H1 (cell line): ENCODE data around the gene GPRC5D. TPM values are rescaled to one million over a fixed set of nuclear protein-coding genes. Genes with fewer than 3 reads are reported as not detected.

Experiments used
- CTCF ChIA-PET: fragments of 300-600 bp; sonication (Branson Sonifier 250); formaldehyde crosslinking; loops from one replicate; lab custom pipeline; 2021; ENCODE audit not compliant: partially characterized antibody; lab: Charles Lee
- POLR2A ChIA-PET: fragments of 300-600 bp; sonication (Branson Sonifier 250); formaldehyde crosslinking; loops from one replicate; lab custom pipeline; 2021; ENCODE audit warnings: inconsistent platforms; ENCODE audit not compliant: partially characterized antibody; lab: Charles Lee
- DNase-seq, 2 experiments: peaks; one replicate each; pipeline versions ENCODE4 v3.0.0 to v3.0.0-alpha.2; 2010 to 2022; ENCODE audit warnings: low spot score in 2 of 2, low read depth in 1 of 2, mixed read lengths in 1 of 2
- FAIRE-seq: peaks from 2 replicates; lab custom pipeline; 2011; peaks lifted over from hg19 to GRCh38; lab: Jason Lieb, UNC
- H2AFZ ChIP-seq: 2 replicates; pipeline ENCODE4 v1.8.1; 2012; ENCODE audit warnings: low read length, inconsistent platforms
- H2AK5ac ChIP-seq: 2 replicates; pipeline ENCODE4 v1.6.1; 2013; ENCODE audit warnings: low read depth, low read length
- H2BK120ac ChIP-seq: replicated peaks from 2 replicates; pipeline ENCODE3; 2013; ENCODE audit warnings: low read depth, low read length, inconsistent platforms
- H2BK12ac ChIP-seq: 2 replicates; pipeline ENCODE4 v1.6.1; 2013; ENCODE audit warnings: low read depth, low read length
- H2BK15ac ChIP-seq: 2 replicates; pipeline ENCODE4 v1.6.1; 2013; ENCODE audit warnings: low read length
- H2BK20ac ChIP-seq: 2 replicates; pipeline ENCODE4 v1.6.1; 2013; ENCODE audit warnings: low read length
- H2BK5ac ChIP-seq: 2 replicates; pipeline ENCODE4 v1.6.1; 2013; ENCODE audit warnings: low read depth, low read length
- H3K14ac ChIP-seq: 2 replicates; pipeline ENCODE4 v1.6.1; 2013; ENCODE audit warnings: inconsistent platforms; ENCODE audit not compliant: insufficient read length
- H3K18ac ChIP-seq: 2 replicates; pipeline ENCODE4 v1.6.1; 2013; ENCODE audit warnings: low read length; ENCODE audit errors: extremely low read depth
- H3K23ac ChIP-seq: 2 replicates; pipeline ENCODE4 v1.6.1; 2013; ENCODE audit warnings: inconsistent platforms; ENCODE audit not compliant: insufficient read length
- H3K23me2 ChIP-seq: 2 replicates; pipeline ENCODE4 v1.6.1; 2013; ENCODE audit warnings: low read depth, low read length
- H3K27ac ChIP-seq: 2 replicates; pipeline ENCODE4 v1.6.1; 2011; ENCODE audit warnings: low read depth, low read length, inconsistent platforms
- H3K27me3 ChIP-seq, 4 experiments: replicated peaks in 1 of 4; 1 replicate in 1 of 4; 2 replicates in 3 of 4; pipeline versions ENCODE4 v1.6.1 to v1.8.1; 2011 to 2013; ENCODE audit warnings: low read length in 3 of 4, mild to moderate bottlenecking in 3 of 4, inconsistent platforms in 2 of 4, mixed read lengths in 2 of 4, moderate library complexity in 1 of 4; ENCODE audit not compliant: control insufficient read depth in 3 of 4, insufficient read depth in 3 of 4; ENCODE audit errors: extremely low read depth in 1 of 4
- H3K36me3 ChIP-seq, 4 experiments: 2 replicates each; pipeline versions ENCODE4 v1.6.1 to v1.8.1; 2011 to 2013; ENCODE audit warnings: mild to moderate bottlenecking in 4 of 4, low read length in 3 of 4, moderate library complexity in 2 of 4, control low read depth in 1 of 4, inconsistent platforms in 1 of 4; ENCODE audit not compliant: insufficient read depth in 4 of 4, control insufficient read depth in 2 of 4
- H3K4ac ChIP-seq: replicated peaks from 2 replicates; pipeline ENCODE3; 2013; ENCODE audit warnings: low read length, low read depth, mixed read lengths, inconsistent platforms; ENCODE audit not compliant: insufficient read length
- H3K4me1 ChIP-seq, 4 experiments: replicated peaks in 1 of 4; 1 replicate in 1 of 4; 2 replicates in 3 of 4; pipeline versions ENCODE4 v1.6.1 to v1.8.1; 2011 to 2013; ENCODE audit warnings: low read length in 3 of 4, inconsistent platforms in 2 of 4, mixed read lengths in 1 of 4; ENCODE audit not compliant: insufficient read depth in 4 of 4, control insufficient read depth in 3 of 4
- H3K4me2 ChIP-seq, 2 experiments: 2 replicates each; pipeline versions ENCODE4 v1.6.1 to v1.8.1; 2011 to 2013; ENCODE audit warnings: low read depth in 2 of 2, low read length in 2 of 2, control low read depth in 1 of 2, inconsistent platforms in 1 of 2, mild to moderate bottlenecking in 1 of 2; ENCODE audit not compliant: insufficient read depth in 1 of 2
- H3K4me3 ChIP-seq, 4 experiments: fragments of 200-600, 300-600 bp in 1 of 4; sonication (generic), shearing (Covaris generic), sonication (Bioruptor Twin) in 1 of 4; 2 replicates each; pipeline versions ENCODE4 v1.5.1 to v1.8.1; 2011 to 2016; ENCODE audit warnings: low read length in 4 of 4, low read depth in 3 of 4, control low read depth in 2 of 4, inconsistent platforms in 2 of 4, mild to moderate bottlenecking in 2 of 4, mixed read lengths in 1 of 4, moderate library complexity in 1 of 4; ENCODE audit not compliant: insufficient read depth in 2 of 4; ENCODE audit errors: extremely low read depth in 1 of 4
- H3K56ac ChIP-seq: replicated peaks from 2 replicates; pipeline ENCODE3; 2013; ENCODE audit warnings: low read depth, mild to moderate bottlenecking, mixed read lengths, low read length, inconsistent platforms; ENCODE audit not compliant: insufficient read length
- H3K79me1 ChIP-seq: 2 replicates; pipeline ENCODE4 v1.6.1; 2013; ENCODE audit warnings: low read depth, low read length, control low read depth
- H3K79me2 ChIP-seq, 2 experiments: 2 replicates each; pipeline versions ENCODE4 v1.6.1 to v1.8.1; 2012 to 2013; ENCODE audit warnings: low read length in 2 of 2, mild to moderate bottlenecking in 2 of 2, inconsistent platforms in 1 of 2; ENCODE audit not compliant: insufficient read depth in 2 of 2, control insufficient read depth in 1 of 2
- H3K9ac ChIP-seq, 4 experiments: replicated peaks in 1 of 4; 1 replicate in 1 of 4; 2 replicates in 3 of 4; pipeline versions ENCODE4 v1.6.1 to v1.8.1; 2011 to 2013; ENCODE audit warnings: low read depth in 3 of 4, low read length in 3 of 4, control low read depth in 2 of 4, mild to moderate bottlenecking in 2 of 4, moderate library complexity in 2 of 4, inconsistent platforms in 1 of 4; ENCODE audit errors: extremely low read depth in 1 of 4
- H3K9me3 ChIP-seq, 2 experiments: 2 replicates each; pipeline versions ENCODE4 v1.6.1 to v1.8.1; 2012 to 2013; ENCODE audit warnings: mild to moderate bottlenecking in 2 of 2, moderate library complexity in 2 of 2, control low read depth in 1 of 2, inconsistent platforms in 1 of 2, low read depth in 1 of 2, low read length in 1 of 2, mixed read lengths in 1 of 2; ENCODE audit not compliant: insufficient read depth in 2 of 2
- H4K20me1 ChIP-seq, 2 experiments: replicated peaks in 1 of 2; 2 replicates each; pipeline versions ENCODE3 to v1.8.1; 2011 to 2013; ENCODE audit warnings: inconsistent platforms in 2 of 2, low read length in 2 of 2, mild to moderate bottlenecking in 1 of 2; ENCODE audit not compliant: insufficient read depth in 2 of 2, control insufficient read depth in 1 of 2
- H4K5ac ChIP-seq: 2 replicates; pipeline ENCODE4 v1.6.1; 2013; ENCODE audit warnings: low read length, low read depth, mixed read lengths, inconsistent platforms; ENCODE audit not compliant: insufficient read length
- H4K8ac ChIP-seq: 2 replicates; pipeline ENCODE4 v1.8.0; 2013; ENCODE audit warnings: mild to moderate bottlenecking, moderate library complexity, low read length, inconsistent platforms; ENCODE audit not compliant: insufficient read depth; ENCODE audit errors: extremely low read depth
- H4K91ac ChIP-seq: replicated peaks from 2 replicates; pipeline ENCODE3; 2013; ENCODE audit warnings: low read length, mixed read lengths, inconsistent platforms; ENCODE audit not compliant: insufficient read length
- RAD21 ChIP-seq, 2 experiments: IDR thresholded peaks in 1 of 2; conservative IDR thresholded peaks in 1 of 2; 2 replicates each; pipeline ENCODE4 v1.6.1; 2011; ENCODE audit warnings: low read depth in 2 of 2, low read length in 2 of 2, improper control_type of control experiment in 1 of 2, inconsistent platforms in 1 of 2, mild to moderate bottlenecking in 1 of 2, moderate library complexity in 1 of 2
- RXRA ChIP-seq: IDR thresholded peaks from 2 replicates; pipeline ENCODE4 v1.6.1; 2011; ENCODE audit warnings: low read depth, mild to moderate bottlenecking, low read length, moderate library complexity; ENCODE audit not compliant: insufficient read depth
- SAP30 ChIP-seq: fragments of 300-600 bp; sonication (generic); IDR thresholded peaks from 2 replicates; pipeline ENCODE4 v1.7.1; 2012; ENCODE audit warnings: low read length, moderate library complexity, mild to moderate bottlenecking, inconsistent platforms; ENCODE audit not compliant: insufficient read depth, insufficient replicate concordance
- SRF ChIP-seq: IDR thresholded peaks from 2 replicates; pipeline ENCODE4 v1.6.1; 2011; ENCODE audit warnings: mild to moderate bottlenecking, low read depth, low read length, moderate library complexity
- WGBS, 2 experiments: shearing (Covaris generic) in 1 of 2; methylation state at CpG; one replicate each; pipeline versions ENCODE4 v1.1.6 to v1.1.7; 2013 to 2015; ENCODE audit warnings: low lambda C conversion rate in 2 of 2, mixed read lengths in 2 of 2, inconsistent platforms in 1 of 2, low coverage in 1 of 2, missing lambda C conversion rate in 1 of 2; ENCODE audit not compliant: insufficient replicate concordance in 2 of 2, insufficient coverage in 1 of 2, insufficient read length in 1 of 2; ENCODE audit errors: extremely low coverage in 1 of 2, missing lambda C conversion rate in 1 of 2; 5-methylcytosine and 5-hydroxymethylcytosine counted together
- polyA plus RNA-seq, 7 experiments: library from polyadenylated mRNA; depleted of rRNA in 3 of 7; stranded (reverse) in 5 of 7; unstranded in 2 of 7; fragments of >200 nt in 5 of 7; fragments of 200-250 nt in 2 of 7; gene quantifications; 1 replicate in 5 of 7; 2 replicates in 1 of 7; 4 replicates in 1 of 7; pipeline versions ENCODE4 v1.2.1 to v1.2.3, GENCODE V29; 2011 to 2013; ENCODE audit warnings: missing spikeins in 2 of 7, mixed read lengths in 2 of 7
- total RNA-seq: library from RNA; stranded (reverse); fragmentation: NEBNext Ultra II Directional; extraction: Animal tissue kit (Norgen Biotek cat#: 25700); gene quantifications from 2 replicates; pipeline ENCODE4 v1.2.1, GENCODE V29; 2021

The GPRC5D gene
- total and polyA plus RNA-seq, 2 of the 8 experiments (the other 6 are each of a cell fraction or from before 2014, with no cell fraction given), result 0.45 TPM; not detected in 1

GRCh38 chr12:12973019-12973418, 21.0 kb upstream of the GPRC5D start:
- H2AFZ ChIP-seq, result no peak overlapping the region
- H3K18ac ChIP-seq, result no peak overlapping the region
- TF ChIP-seq SRF (no peak), RAD21 (IDR thresholded peaks at IDR 0.05 in 1 of 2, conservative IDR thresholded peaks at IDR 0.05 in 1 of 2; ENCODE audit: low read depth in 2 of 2, low read length in 2 of 2) (no peak), RXRA (no peak), SAP30 (no peak)
- TF ChIP-seq, all 59 proteins: peak for 0
- DNase-seq (no peak), FAIRE-seq (no peak)
- Histone ChIP-seq H3K14ac (no peak overlapping the region), H2BK120ac (no peak overlapping the region), H3K27me3 (no peaks in the 10 kb centered on the region), H3K79me2 (no peaks in the 10 kb centered on the region), H4K20me1 (no peaks in the 10 kb centered on the region), H3K79me1 (no peaks in the 10 kb centered on the region), H3K36me3 (peaks cover 11 to 39% (median 24%) of the 10 kb centered on the region in 4 experiments), H3K4me1 (no peaks in the 10 kb centered on the region), H3K56ac (no peak overlapping the region), H4K8ac (no peak overlapping the region), H2BK20ac (no peak overlapping the region), H3K9ac (no peak overlapping the region), H2AK5ac (no peak overlapping the region), H4K5ac (no peak overlapping the region), H3K4me3 (no peak overlapping the region), H2BK12ac (no peak overlapping the region), H4K91ac (no peak overlapping the region), H3K27ac (no peak overlapping the region), H2BK15ac (no peak overlapping the region), H2BK5ac (no peak overlapping the region), H3K23ac (no peak overlapping the region), H3K9me3 (peaks cover 7 to 12% of the 10 kb centered on the region in 2 experiments; a peak in 2 of 4 replicates), H3K4ac (no peak overlapping the region), H3K4me2 (no peak overlapping the region), H3K23me2 (no peaks in the 10 kb centered on the region)
- CTCF ChIA-PET, result interaction anchor here (0.9 to 5.8 kb wide), 6 partner anchors 7 to 135 kb away, joined by 3 to 60 read pairs (median 4); partner anchors contain the start of gene FAM234B
- POLR2A ChIA-PET, result interaction anchor here (0.6 kb wide), 1 partner anchor 1486 kb away, joined by 3 read pairs; no protein-coding TSS in a partner anchor
- 94% methylated on average over 2 of the region's 2 CpGs; no CpG with 5 or more reads in 1 of the 2 experiments for WGBS, 2 experiments
